K562 (cell line): Measurements from ENCODE around the gene GRIK3. TPM values are rescaled to one million over a fixed set of nuclear protein-coding genes. Genes with fewer than 3 reads are reported as not detected.

Experiments used
- ARHGAP35 ChIP-seq: fragments of 450-650 bp; IDR thresholded peaks from 2 replicates; pipeline ENCODE4 v1.6.1; 2018; ENCODE audit not compliant: partially characterized antibody
- CHCHD3 ChIP-seq: fragments of 250-450 bp; sonication (Bioruptor Pico); IDR thresholded peaks from 2 replicates; pipeline ENCODE4 v2.1.2; 2022; ENCODE audit warnings: mild to moderate bottlenecking
- PHB2 ChIP-seq: fragments of 450-650 bp; IDR thresholded peaks from 2 replicates; pipeline ENCODE4 v1.6.1; 2017; ENCODE audit warnings: low read depth
- ZEB2 ChIP-seq: fragments of 450-650 bp; IDR thresholded peaks from 2 replicates; pipeline ENCODE4 v1.6.1; 2016
- ZNF740 ChIP-seq, 3 experiments: fragments of 200-800 bp in 1 of 3; sonication (Bioruptor generic) in 1 of 3; sonication (generic) in 1 of 3; formaldehyde crosslinking in 1 of 3; IDR thresholded peaks; 2 replicates each; pipeline versions ENCODE4 v1.6.1 to v1.8.0; 2016 to 2022; ENCODE audit warnings: mild to moderate bottlenecking in 2 of 3, missing compliant biosample characterization in 2 of 3, missing genetic modification characterization in 2 of 3, missing genetic modification reagents in 1 of 3
- polyA plus RNA-seq, 8 experiments: library from polyadenylated mRNA; depleted of rRNA in 4 of 8; stranded (reverse) in 5 of 8; unstranded in 3 of 8; fragments of >200 nt; fragmentation: Nextera tagmentation in 2 of 8; fragmentation: Illumina TruSeq in 1 of 8; extraction: Ambion mirVana in 2 of 8; extraction: Trizol in 1 of 8; gene quantifications; 2 replicates each; pipeline versions ENCODE4 v1.2.1 to v1.2.3, GENCODE V29; 2011 to 2014; ENCODE audit warnings: inconsistent platforms in 1 of 8, missing spikeins in 1 of 8
- total RNA-seq, 7 experiments: library from RNA; depleted of rRNA in 6 of 7; stranded (reverse); fragments of >200 nt in 6 of 7; fragmentation: Illumina TruSeq in 2 of 7; extraction: Trizol in 2 of 7; gene quantifications; 2 replicates each; pipeline versions ENCODE4 v1.2.1 to v1.2.3, GENCODE V29; 2011 to 2021; ENCODE audit warnings: low replicate concordance in 1 of 7
- TF ChIP-seq, protein P1 (sequence below): fragments of 450-650 bp; IDR thresholded peaks from 2 replicates; pipeline ENCODE4 v1.6.1; 2016; ENCODE audit warnings: low read depth

GRIK3 gene
- total and polyA plus RNA-seq, 9 of the 15 experiments (the other 6 are each of a cell fraction or from before 2014, with no cell fraction given) = not detected

- TF ChIP-seq, protein P1, sequence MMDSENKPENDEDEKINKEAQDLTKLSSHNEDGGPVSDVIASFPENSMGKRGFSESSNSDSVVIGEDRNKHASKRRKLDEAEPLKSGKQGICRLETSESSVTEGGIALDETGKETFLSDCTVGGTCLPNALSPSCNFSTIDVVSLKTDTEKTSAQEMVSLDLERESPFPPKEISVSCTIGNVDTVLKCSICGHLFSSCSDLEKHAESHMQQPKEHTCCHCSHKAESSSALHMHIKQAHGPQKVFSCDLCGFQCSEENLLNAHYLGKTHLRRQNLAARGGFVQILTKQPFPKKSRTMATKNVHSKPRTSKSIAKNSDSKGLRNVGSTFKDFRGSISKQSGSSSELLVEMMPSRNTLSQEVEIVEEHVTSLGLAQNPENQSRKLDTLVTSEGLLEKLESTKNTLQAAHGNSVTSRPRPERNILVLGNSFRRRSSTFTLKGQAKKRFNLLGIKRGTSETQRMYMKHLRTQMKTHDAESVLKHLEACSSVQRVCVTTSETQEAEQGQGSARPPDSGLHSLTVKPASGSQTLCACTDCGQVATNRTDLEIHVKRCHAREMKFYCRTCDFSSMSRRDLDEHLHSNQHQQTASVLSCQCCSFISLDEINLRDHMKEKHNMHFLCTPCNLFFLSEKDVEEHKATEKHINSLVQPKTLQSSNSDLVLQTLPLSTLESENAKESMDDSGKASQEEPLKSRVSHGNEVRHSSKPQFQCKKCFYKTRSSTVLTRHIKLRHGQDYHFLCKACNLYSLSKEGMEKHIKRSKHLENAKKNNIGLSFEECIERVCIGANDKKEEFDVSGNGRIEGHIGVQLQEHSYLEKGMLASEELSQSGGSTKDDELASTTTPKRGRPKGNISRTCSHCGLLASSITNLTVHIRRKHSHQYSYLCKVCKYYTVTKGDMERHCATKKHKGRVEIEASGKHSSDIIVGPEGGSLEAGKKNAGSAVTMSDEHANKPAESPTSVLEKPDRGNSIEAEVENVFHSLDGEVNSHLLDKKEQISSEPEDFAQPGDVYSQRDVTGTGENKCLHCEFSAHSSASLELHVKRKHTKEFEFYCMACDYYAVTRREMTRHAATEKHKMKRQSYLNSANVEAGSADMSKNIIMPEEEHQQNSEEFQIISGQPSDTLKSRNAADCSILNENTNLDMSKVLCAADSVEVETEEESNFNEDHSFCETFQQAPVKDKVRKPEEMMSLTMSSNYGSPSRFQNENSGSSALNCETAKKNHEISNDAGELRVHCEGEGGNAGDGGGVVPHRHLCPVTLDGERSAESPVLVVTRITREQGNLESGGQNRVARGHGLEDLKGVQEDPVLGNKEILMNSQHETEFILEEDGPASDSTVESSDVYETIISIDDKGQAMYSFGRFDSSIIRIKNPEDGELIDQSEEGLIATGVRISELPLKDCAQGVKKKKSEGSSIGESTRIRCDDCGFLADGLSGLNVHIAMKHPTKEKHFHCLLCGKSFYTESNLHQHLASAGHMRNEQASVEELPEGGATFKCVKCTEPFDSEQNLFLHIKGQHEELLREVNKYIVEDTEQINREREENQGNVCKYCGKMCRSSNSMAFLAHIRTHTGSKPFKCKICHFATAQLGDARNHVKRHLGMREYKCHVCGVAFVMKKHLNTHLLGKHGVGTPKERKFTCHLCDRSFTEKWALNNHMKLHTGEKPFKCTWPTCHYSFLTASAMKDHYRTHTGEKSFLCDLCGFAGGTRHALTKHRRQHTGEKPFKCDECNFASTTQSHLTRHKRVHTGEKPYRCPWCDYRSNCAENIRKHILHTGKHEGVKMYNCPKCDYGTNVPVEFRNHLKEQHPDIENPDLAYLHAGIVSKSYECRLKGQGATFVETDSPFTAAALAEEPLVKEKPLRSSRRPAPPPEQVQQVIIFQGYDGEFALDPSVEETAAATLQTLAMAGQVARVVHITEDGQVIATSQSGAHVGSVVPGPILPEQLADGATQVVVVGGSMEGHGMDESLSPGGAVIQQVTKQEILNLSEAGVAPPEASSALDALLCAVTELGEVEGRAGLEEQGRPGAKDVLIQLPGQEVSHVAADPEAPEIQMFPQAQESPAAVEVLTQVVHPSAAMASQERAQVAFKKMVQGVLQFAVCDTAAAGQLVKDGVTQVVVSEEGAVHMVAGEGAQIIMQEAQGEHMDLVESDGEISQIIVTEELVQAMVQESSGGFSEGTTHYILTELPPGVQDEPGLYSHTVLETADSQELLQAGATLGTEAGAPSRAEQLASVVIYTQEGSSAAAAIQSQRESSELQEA = no peak
- no peak for TF ChIP-seq CHCHD3 (CRISPR knock-in tag)
- no peak for TF ChIP-seq PHB2
- no peak for TF ChIP-seq ZEB2
- TF ChIP-seq ZNF740 (CRISPR knock-in tag; IDR thresholded peaks at IDR 0.05) = no peak
- TF ChIP-seq ZNF740 (tag; IDR thresholded peaks at IDR 0.05) = no peak
- TF ChIP-seq ARHGAP35 = no peak
- TF ChIP-seq, all 486 proteins: peak for 0
Observed at GRCh38 chr1:36963006-36963405, 71.3 kb downstream of the GRIK3 start (continued).
